Daoy (cell line): ENCODE data around the gene CADPS. TPM values are rescaled to one million over a fixed set of nuclear protein-coding genes. Genes with fewer than 3 reads are reported as not detected.

Source experiments
- DNase-seq: peaks from one replicate; pipeline ENCODE4 v3.0.0-alpha.2; 2015; ENCODE audit warnings: low read depth
- total RNA-seq: library from RNA; depleted of rRNA; stranded (reverse); fragments of >200 nt; shearing (Covaris generic); gene quantifications from 2 replicates; pipeline ENCODE4 v1.2.3, GENCODE V29; 2014; rRNA removed

The CADPS gene
- total RNA-seq = not detected in 2 replicates

- DNase-seq = peak; percentile 26
Observed at GRCh38 chr3:62874711-62875557, at the start of gene CADPS. TSS of gene CADPS (minus strand) at chr3:62875416. CDS start at chr3:62875029, 387 bp downstream.

GRCh38 chr3:62923066-62923465 is 47.9 kb upstream of the CADPS start:
- DNase-seq = no peak

GRCh38 chr3:62922326-62922725 is 47.1 kb upstream of the CADPS start:
- peak; percentile 47 for DNase-seq

GRCh38 chr3:62920466-62920784 is 45.2 kb upstream of the CADPS start:
- DNase-seq = no peak

DNA sequence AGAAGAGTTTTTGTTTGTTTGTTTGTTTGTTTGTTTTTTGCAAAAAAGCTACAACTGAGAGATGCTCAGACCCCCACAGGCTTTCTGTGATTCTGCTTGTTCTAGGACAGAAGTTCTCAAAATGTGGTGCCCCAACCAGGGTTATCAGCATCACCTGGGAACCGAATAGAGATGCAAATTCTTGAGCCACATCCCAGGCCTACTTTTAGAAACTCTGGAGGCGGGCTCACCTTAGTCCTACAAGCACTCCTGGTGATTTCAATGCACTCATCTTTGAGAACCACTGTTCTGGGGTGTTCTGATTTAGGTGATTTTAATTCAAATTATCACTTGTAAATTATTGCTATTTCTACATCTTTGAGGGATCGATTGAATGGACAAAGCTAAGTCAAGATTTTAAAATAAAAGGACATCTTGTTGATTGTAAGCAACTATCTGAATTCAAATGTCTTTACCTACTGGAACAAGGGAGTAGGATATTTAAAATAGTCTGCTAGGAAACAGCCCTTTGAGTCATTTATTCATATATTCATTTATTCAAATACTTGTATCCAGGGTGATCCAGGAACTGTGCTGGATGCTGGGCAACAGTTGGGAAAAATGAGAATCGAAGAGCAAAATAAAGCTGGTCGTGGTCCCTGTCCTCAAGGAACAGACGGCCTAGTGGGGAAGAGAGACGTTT is 44.7 kb upstream of the CADPS start:
- DNase-seq = no peak

GRCh38 chr3:62918777-62919176 is 43.6 kb upstream of the CADPS start:
- DNase-seq = no peak

- no peak for DNase-seq
Observed at GRCh38 chr3:62918131-62918530, 42.9 kb upstream of the CADPS start.

- DNase-seq = peak; percentile 9
Observed at GRCh38 chr3:62911526-62911925, 36.3 kb upstream of the CADPS start.

GRCh38 chr3:62905331-62905730 is 30.1 kb upstream of the CADPS start:
- DNase-seq = no peak

GRCh38 chr3:62898530-62899496 is 23.6 kb upstream of the CADPS start:
- no peak for DNase-seq

DNA sequence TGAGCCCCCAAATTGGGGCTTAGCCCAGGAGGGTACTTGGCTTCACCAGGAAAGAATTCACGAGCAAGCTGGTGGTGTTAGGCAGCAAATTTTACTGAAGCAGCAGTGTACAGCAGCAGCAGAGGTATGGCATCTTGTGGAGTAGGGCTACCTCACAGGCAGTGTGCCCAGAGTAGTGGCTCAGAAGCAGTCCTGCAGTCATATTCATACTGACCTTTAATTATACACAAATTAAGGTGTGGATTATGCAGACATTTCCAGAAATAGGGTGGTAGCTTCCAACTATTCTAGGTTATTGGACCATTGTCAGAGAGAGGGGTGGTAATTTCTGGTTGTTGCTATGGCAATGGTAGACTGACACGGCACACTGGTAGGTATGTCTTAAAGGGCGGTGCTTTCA is 20.7 kb upstream of the CADPS start:
- DNase-seq = no peak

GRCh38 chr3:62892951-62893350 is 17.7 kb upstream of the CADPS start:
- no peak for DNase-seq

GRCh38 chr3:62892045-62892444 is 16.8 kb upstream of the CADPS start:
- DNase-seq = no peak

- DNase-seq = no peak
Observed at GRCh38 chr3:62888778-62889177, 13.6 kb upstream of the CADPS start.

DNA sequence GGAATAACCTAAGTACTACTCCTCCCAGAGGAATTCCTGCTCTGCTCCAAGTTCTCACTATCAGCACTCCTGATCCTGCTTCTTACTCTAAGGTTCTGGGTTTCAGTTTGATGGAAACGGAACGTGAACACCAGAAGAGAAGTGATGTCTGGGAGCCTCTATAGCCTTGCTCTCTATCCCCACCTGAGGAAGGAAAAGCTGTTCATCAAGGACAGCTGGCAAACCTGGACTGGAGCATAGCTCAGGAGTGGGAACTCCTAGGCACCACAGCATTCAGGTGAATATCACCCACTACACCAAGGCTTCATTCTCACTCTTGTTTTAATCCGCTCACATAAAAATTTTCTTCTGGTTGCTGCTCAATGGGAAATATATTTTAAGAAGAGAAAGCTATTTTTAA is 13.0 kb upstream of the CADPS start:
- no peak for DNase-seq

GRCh38 chr3:62885136-62885535 is 9.9 kb upstream of the CADPS start:
- DNase-seq = no peak

DNA sequence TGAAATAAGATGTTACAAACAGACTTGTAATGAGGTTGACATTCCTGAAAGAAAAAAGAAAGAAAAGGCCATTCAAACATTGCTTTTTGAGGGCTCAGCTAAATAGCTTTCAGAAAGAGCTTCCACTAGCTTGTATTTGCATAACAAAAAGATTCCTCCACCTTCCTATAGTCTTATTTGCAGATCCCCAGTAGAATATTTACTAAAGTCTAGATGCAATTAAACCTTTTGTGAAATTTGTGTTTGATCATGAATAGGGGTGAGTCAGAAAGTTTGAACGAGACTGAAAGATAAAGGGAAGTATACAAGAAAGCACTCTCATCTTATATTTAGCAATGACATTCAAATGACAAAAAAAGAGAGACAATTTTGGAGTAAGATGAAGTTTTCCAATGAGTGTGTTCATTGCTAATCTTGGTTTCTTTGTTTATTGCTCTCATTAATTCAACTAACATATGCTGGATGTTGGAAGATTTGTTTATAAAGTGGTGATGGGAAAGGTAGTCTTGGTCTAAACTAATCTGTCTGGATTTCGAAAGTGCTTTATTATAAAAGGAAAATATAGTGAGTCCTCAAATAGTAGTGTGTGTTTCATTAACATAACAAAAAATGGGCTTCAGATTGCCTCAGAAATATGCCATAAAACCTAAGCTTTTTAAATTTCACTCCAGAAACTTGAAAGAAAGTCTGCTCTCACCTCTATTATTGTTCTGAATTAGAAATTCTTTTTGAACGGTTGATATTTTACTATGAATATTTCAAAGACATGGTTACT is 9.1 kb upstream of the CADPS start:
- no peak for DNase-seq

DNA sequence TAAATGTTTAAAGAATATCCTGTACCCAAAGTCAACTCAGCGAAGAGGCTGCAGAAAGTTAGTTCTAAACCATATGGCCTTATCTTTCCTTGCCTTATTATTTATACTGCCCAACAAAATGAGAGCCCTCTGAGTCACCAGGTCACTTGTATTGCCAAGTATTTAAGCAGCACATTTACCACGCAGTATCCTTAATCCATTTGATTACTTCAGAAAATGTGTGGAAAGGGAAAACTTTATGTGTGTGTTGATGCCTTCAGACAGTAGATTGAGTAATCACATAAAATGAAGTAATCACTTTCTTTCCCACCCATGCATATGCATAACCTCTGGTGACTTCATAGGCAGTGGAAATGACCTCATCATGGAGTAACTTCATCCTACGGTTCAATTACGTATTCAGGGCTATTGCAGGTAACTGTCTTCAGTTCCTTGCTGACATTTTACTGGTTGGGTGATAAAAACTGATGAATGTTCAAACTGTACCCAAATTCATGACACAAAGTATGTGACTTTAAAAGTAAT is 7.5 kb upstream of the CADPS start:
- no peak for DNase-seq

DNA sequence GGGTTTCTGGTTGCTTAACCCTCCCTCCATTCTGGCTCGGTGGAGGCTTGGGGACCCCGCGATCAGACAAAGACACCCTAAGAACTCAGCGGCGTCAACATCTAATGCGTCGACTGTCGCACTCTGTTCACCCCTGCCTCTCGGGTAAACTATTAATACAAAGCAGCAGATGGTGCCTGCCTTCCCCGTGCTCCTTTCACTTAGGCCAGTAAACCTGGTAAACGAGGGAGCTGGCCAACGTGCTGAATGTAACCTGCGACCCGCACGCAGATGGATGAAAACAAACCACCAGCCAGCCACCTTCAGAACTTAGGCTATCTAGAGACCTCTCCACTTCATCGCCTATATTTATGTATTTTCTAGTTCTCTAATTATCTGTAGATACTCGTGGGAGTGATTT is 848 bp upstream of the CADPS start:
- peak; percentile 63 for DNase-seq

- DNase-seq = no peak
Observed at GRCh38 chr3:62875558-62876002, 364 bp upstream of the CADPS start.
